Measurements from ENCODE around the gene SH2D3C. TPM values are rescaled to one million over a fixed set of nuclear protein-coding genes. Genes with fewer than 3 reads are reported as not detected.

SH2D3C gene
- total RNA-seq, 1 donor from 2014 or later: 85.3 TPM

GRCh38 chr9:127717766-127718165 lies 60.7 kb downstream of the SH2D3C start:
- Histone ChIP-seq H3K36me3 (no peaks in the 10 kb centered on the region), H3K9me3 (no peaks in the 10 kb centered on the region), H3K27me3 (no peaks in the 10 kb centered on the region), H3K4me1 (peaks cover 12% of the 10 kb centered on the region), H3K4me3 (no peak overlapping the region), H3K27ac (no peak overlapping the region)
- TF ChIP-seq CTCF (IDR thresholded peaks at IDR 0.05): no peak
- DNase-seq: no peak
- intact Hi-C loops (cut with DNase I): no loop called here
- ATAC-seq: no peak

- H3K9me3 ChIP-seq: no peaks in the 10 kb centered on the region
- peaks cover 12% of the 10 kb centered on the region for H3K4me1 ChIP-seq
- ATAC-seq (no peak), DNase-seq (no peak)
- no peaks in the 10 kb centered on the region for H3K36me3 ChIP-seq
- intact Hi-C loops (cut with DNase I): no loop called here
- H3K27me3 ChIP-seq: no peaks in the 10 kb centered on the region
- no peak for TF ChIP-seq CTCF (IDR thresholded peaks at IDR 0.05)
- H3K4me3 ChIP-seq: peak overlapping the region; percentile 91
- peak overlapping the region; percentile 83 for H3K27ac ChIP-seq
Measured at GRCh38 chr9:127716412-127716811, 62.1 kb downstream of the SH2D3C start.

- intact Hi-C loops (cut with DNase I): no loop called here
- Histone ChIP-seq H3K36me3 (no peaks in the 10 kb centered on the region), H3K27ac (peak within 1 kb of the TSS; percentile 83), H3K27me3 (no peaks in the 10 kb centered on the region), H3K9me3 (no peaks in the 10 kb centered on the region), H3K4me1 (peaks cover 12% of the 10 kb centered on the region), H3K4me3 (peak within 1 kb of the TSS; percentile 91)
- DNase-seq (peak; percentile 99), ATAC-seq (peak; percentile 97)
- no peak for TF ChIP-seq CTCF (IDR thresholded peaks at IDR 0.05)
Measured at GRCh38 chr9:127715470-127716337, 62.8 kb downstream of the SH2D3C start, which contains the start of the genes PTRH1 and TTC16. PTRH1 (minus strand) TSS chr9:127715663; CDS start chr9:127715639, 24 bp downstream. TTC16 (plus strand) TSS chr9:127716079; CDS start chr9:127716146, 67 bp downstream.

- peak overlapping the region; percentile 91 for H3K4me3 ChIP-seq
- H3K4me1 ChIP-seq: peaks cover 12% of the 10 kb centered on the region
- TF ChIP-seq CTCF (IDR thresholded peaks at IDR 0.05): no peak
- intact Hi-C loops (cut with DNase I): no loop called here
- no peaks in the 10 kb centered on the region for H3K36me3 ChIP-seq
- no peak for DNase-seq
- H3K27me3 ChIP-seq: no peaks in the 10 kb centered on the region
- no peaks in the 10 kb centered on the region for H3K9me3 ChIP-seq
- peak overlapping the region; percentile 83 for H3K27ac ChIP-seq
- peak; percentile 34 for ATAC-seq
Measured at GRCh38 chr9:127714951-127715469, 63.5 kb downstream of the SH2D3C start.

GRCh38 chr9:127714020-127714750 lies 64.3 kb downstream of the SH2D3C start:
- Histone ChIP-seq H3K9me3 (no peaks in the 10 kb centered on the region), H3K4me1 (peaks cover 12% of the 10 kb centered on the region), H3K27me3 (no peaks in the 10 kb centered on the region), H3K27ac (no peak overlapping the region), H3K36me3 (no peaks in the 10 kb centered on the region), H3K4me3 (peak overlapping the region; percentile 91)
- intact Hi-C loops (cut with DNase I): no loop called here
- DNase-seq: no peak
- no peak for TF ChIP-seq CTCF (IDR thresholded peaks at IDR 0.05)
- no peak for ATAC-seq
